B cell (primary cell): ENCODE results near the gene TPCN1. TPM values are rescaled to one million over a fixed set of nuclear protein-coding genes. Genes with fewer than 3 reads are reported as not detected.

ENCODE experiments used
- ATAC-seq: fragments of 200-7000 bp; cut with Tn5 transposase; one replicate; pipeline ENCODE4 v1.10.0; 2021; ENCODE audit warnings: low read depth, mild to moderate bottlenecking, moderate number of reproducible peaks, moderate library complexity
- CTCF ChIA-PET: fragments of 350-600 bp; sonication (Branson Sonifier 250); formaldehyde crosslinking; loops from one replicate; lab custom pipeline; 2021; ENCODE audit warnings: antibody characterized with exemption, inconsistent platforms; lab: Charles Lee
- POLR2A ChIA-PET: fragments of 350-600 bp; sonication (Branson Sonifier 250); formaldehyde crosslinking; loops from one replicate; lab custom pipeline; 2021; ENCODE audit warnings: antibody characterized with exemption; lab: Charles Lee
- DNase-seq: peaks from one replicate; pipeline ENCODE4 v3.0.0; 2013
- H2AFZ ChIP-seq: 2 replicates; pipeline ENCODE4 v1.6.1; 2012; ENCODE audit warnings: mild to moderate bottlenecking, low read depth, low read length; ENCODE audit not compliant: insufficient read depth, poor library complexity, severe bottlenecking
- H3K27ac ChIP-seq, 2 donors: 1 replicate in 1 of 2; 2 replicates in 1 of 2; pipeline ENCODE4 v1.5.1; 2012 to 2013; ENCODE audit warnings: low read length in 2 of 2, mild to moderate bottlenecking in 2 of 2, moderate library complexity in 1 of 2
- H3K27me3 ChIP-seq, 4 experiments: fragments of 200-600 bp in 1 of 4; sonication (generic) in 1 of 4; replicated peaks in 1 of 4; 1 replicate in 2 of 4; 2 replicates in 2 of 4; pipeline versions ENCODE4 v1.6.1 to v1.7.0; 2013 to 2016; ENCODE audit warnings: low read length in 3 of 4, mild to moderate bottlenecking in 2 of 4, mixed read lengths in 1 of 4, moderate library complexity in 1 of 4; ENCODE audit not compliant: insufficient read depth in 4 of 4, control insufficient read depth in 3 of 4; ENCODE audit errors: control extremely low read depth in 1 of 4
- H3K36me3 ChIP-seq, 2 experiments: replicated peaks in 1 of 2; 1 replicate in 1 of 2; 2 replicates in 1 of 2; pipeline versions ENCODE4 v1.6.1 to v1.7.1; 2013; ENCODE audit warnings: low read length in 1 of 2; ENCODE audit not compliant: insufficient read depth in 2 of 2, control insufficient read depth in 1 of 2; ENCODE audit errors: control extremely low read depth in 1 of 2, extremely low read depth in 1 of 2
- H3K4me1 ChIP-seq, 2 donors: fragments of 200-600 bp in 1 of 2; sonication (generic) in 1 of 2; 1 replicate in 1 of 2; 2 replicates in 1 of 2; pipeline versions ENCODE4 v1.5.1 to v1.6.1; 2013 to 2017; ENCODE audit warnings: low read length in 2 of 2; ENCODE audit not compliant: control insufficient read depth in 2 of 2, insufficient read depth in 2 of 2
- H3K4me2 ChIP-seq: replicated peaks from 2 replicates; pipeline ENCODE3; 2012; ENCODE audit warnings: mild to moderate bottlenecking, low read depth, low read length; ENCODE audit not compliant: poor library complexity, severe bottlenecking
- H3K4me3 ChIP-seq, 5 experiments: fragments of 200-600 bp in 1 of 5; sonication (generic) in 1 of 5; 1 replicate in 3 of 5; 2 replicates in 2 of 5; pipeline versions ENCODE4 v1.5.1 to v1.7.0; 2011 to 2016; ENCODE audit warnings: low read length in 4 of 5, mild to moderate bottlenecking in 4 of 5, low read depth in 2 of 5, control low read depth in 1 of 5, moderate library complexity in 1 of 5; ENCODE audit not compliant: insufficient read depth in 1 of 5; ENCODE audit errors: control extremely low read depth in 1 of 5, extremely low read depth in 1 of 5
- H3K79me2 ChIP-seq: fragments of 200-600 bp; sonication (generic); one replicate; pipeline ENCODE4 v1.6.0; 2016; ENCODE audit warnings: low read length; ENCODE audit not compliant: control insufficient read depth, insufficient read depth
- H3K9ac ChIP-seq: fragments of 200-600 bp; sonication (generic); 2 replicates; pipeline ENCODE4 v1.6.1; 2017; ENCODE audit warnings: mild to moderate bottlenecking, low read length, moderate library complexity
- H3K9me3 ChIP-seq, 3 donors: one replicate each; pipeline versions ENCODE4 v1.6.1 to v1.7.1; 2013; ENCODE audit warnings: low read length in 2 of 3; ENCODE audit not compliant: control insufficient read depth in 2 of 3, insufficient read depth in 1 of 3; ENCODE audit errors: control extremely low read depth in 1 of 3
- H4K20me1 ChIP-seq: 2 replicates; pipeline ENCODE4 v1.6.0; 2012; ENCODE audit warnings: mild to moderate bottlenecking, low read length; ENCODE audit not compliant: insufficient read depth, control insufficient read depth, poor library complexity, severe bottlenecking
- H3K27ac Mint-ChIP-seq: one replicate; pipeline ENCODE4 v1.8.0; 2021; ENCODE audit warnings: mixed read lengths
- H3K27me3 Mint-ChIP-seq: one replicate; pipeline ENCODE4 v1.8.0; 2021; ENCODE audit warnings: mixed read lengths
- H3K4me1 Mint-ChIP-seq: one replicate; pipeline ENCODE4 v1.8.0; 2021; ENCODE audit warnings: mixed read lengths
- H3K4me3 Mint-ChIP-seq: one replicate; pipeline ENCODE4 v1.8.0; 2021; ENCODE audit warnings: mixed read lengths
- H3K9me3 Mint-ChIP-seq: one replicate; pipeline ENCODE4 v1.8.0; 2022; ENCODE audit warnings: mixed read lengths; ENCODE audit not compliant: insufficient read depth
- CTCF ChIP-seq: fragments of 200-600 bp; IDR thresholded peaks from one replicate; pipeline ENCODE4 v1.8.0; 2022; ENCODE audit warnings: antibody characterized with exemption, mild to moderate bottlenecking
- EZH2 ChIP-seq: IDR thresholded peaks from 2 replicates; pipeline ENCODE4 v1.6.1; 2012; ENCODE audit warnings: borderline replicate concordance, low read depth, mild to moderate bottlenecking, moderate library complexity, low read length; ENCODE audit not compliant: insufficient read depth, poor library complexity, severe bottlenecking
- WGBS: methylation state at CpG from one replicate; pipeline ENCODE4 v1.1.5; 2013; ENCODE audit warnings: missing lambda C conversion rate; ENCODE audit not compliant: insufficient coverage; 5-methylcytosine and 5-hydroxymethylcytosine counted together
- intact Hi-C: fragments of 100-400 bp; cut with micrococcal nuclease; formaldehyde crosslinking; loops from one replicate; pipeline ENCODE4 v1.10.0; 2022
- polyA plus RNA-seq: library from polyadenylated mRNA; depleted of rRNA; stranded (reverse); fragments of >200 nt; gene quantifications from 2 replicates; pipeline ENCODE4 v1.2.3, GENCODE V29; 2012
- total RNA-seq, 2 donors: library from RNA; stranded (reverse); fragments of 120-200 nt in 1 of 2; gene quantifications; 1 replicate in 1 of 2; 2 replicates in 1 of 2; pipeline versions ENCODE4 v1.2.3 to v1.2.4, GENCODE V29; 2013 to 2022

TPCN1 gene
- total and polyA plus RNA-seq, 2 donors (not counting 1 experiment from before 2014, with no cell fraction given) = 80.8 to 258 TPM

DNA sequence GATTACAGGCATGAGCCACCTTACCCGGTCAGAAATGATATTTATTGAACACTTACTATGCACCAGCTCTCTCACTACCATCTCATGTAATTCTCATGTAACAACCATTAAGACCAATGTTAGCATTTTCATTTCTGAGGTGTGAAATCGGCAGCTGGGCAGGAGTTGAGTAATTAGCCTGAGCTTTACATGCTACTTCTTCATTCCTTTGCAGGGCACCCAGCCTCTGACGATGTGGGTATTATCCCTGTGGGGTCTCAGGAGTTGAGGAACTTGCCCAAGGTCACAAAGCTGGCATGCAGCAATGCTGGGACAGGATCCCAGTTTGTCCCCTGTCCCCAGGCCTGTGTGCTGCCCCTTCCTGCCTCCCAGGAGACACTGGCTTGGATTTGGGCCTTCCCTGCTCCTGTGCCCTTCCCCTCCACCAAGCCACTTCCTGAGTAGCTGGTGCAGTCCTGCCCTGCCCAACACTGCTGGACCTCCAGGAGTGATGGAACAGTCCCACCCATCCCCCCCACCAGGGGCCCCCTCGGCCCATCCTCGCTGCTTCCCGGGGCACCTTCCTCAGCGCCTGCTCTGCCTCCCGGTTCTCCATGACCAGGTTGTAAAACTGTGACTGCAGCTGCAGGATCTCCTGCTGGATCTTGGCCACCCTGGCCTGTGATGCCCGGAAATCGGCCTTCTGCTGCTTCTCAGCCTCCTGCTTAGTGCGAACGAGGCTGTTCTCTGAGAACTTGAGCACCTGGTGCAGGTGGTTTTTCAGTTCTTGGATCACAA lies 21.1 kb upstream of the TPCN1 start:
- Mint-ChIP-seq H3K4me1 (peaks cover 38% of the 10 kb centered on the region), H3K27me3 (no peaks in the 10 kb centered on the region), H3K4me3 (no peak overlapping the region), H3K27ac (no peak overlapping the region), H3K9me3 (no peaks in the 10 kb centered on the region)
- CTCF ChIA-PET = interaction anchor here (0.9 to 3.0 kb wide), 6 partner anchors 8 to 35 kb away, joined by 3 to 16 read pairs (median 4); no protein-coding TSS in a partner anchor
- no peaks in the 10 kb centered on the region for H4K20me1 ChIP-seq
- H3K4me1 ChIP-seq = peaks cover 18 to 24% of the 10 kb centered on the region in 2 donors
- peaks cover 0 to 9% (median 0%) of the 10 kb centered on the region in 3 donors for H3K9me3 ChIP-seq
- no peaks in the 10 kb centered on the region for H3K36me3 ChIP-seq
- no peak overlapping the region for H2AFZ ChIP-seq
- H3K79me2 ChIP-seq = no peaks in the 10 kb centered on the region
- no peak overlapping the region for H3K4me3 ChIP-seq
- H3K9ac ChIP-seq = no peak overlapping the region
- POLR2A ChIA-PET = interaction anchor here (0.6 to 1.6 kb wide), 6 partner anchors 10 to 57 kb away, joined by 3 to 5 read pairs (median 4); partner anchors contain the start of genes DDX54, RITA1 and TPCN1
- TF ChIP-seq CTCF (no peak), EZH2 (no peak)
- no peak overlapping the region for H3K27ac ChIP-seq
- ATAC-seq = no peak
- no peaks in the 10 kb centered on the region for H3K27me3 ChIP-seq
- H3K4me2 ChIP-seq = no peak overlapping the region
- intact Hi-C loops = loop anchor here (10.0 kb wide), 1 partner anchor 1765 kb away; no protein-coding TSS in a partner anchor
- DNase-seq = no peak
- WGBS = 92% methylated on average over 9 of the region's 12 CpGs
